SK-N-MC (cell line): ENCODE data around the gene TMA7.

Experiments
- EZH2 ChIP-seq: fragments of 200-600 bp; sonication (generic); IDR thresholded peaks from one replicate; pipeline ENCODE4 v1.6.1; 2017; ENCODE audit warnings: antibody characterized with exemption
- FOXP2 ChIP-seq: optimal IDR thresholded peaks from 2 replicates; pipeline ENCODE3; 2011; ENCODE audit warnings: mild to moderate bottlenecking, moderate library complexity; ENCODE audit not compliant: insufficient read depth; ENCODE audit errors: extremely low read length, control extremely low read depth
- POLR2AphosphoS5 ChIP-seq: IDR thresholded peaks from 2 replicates; pipeline ENCODE4 v1.6.1; 2012; ENCODE audit warnings: mild to moderate bottlenecking, low read depth, low read length, borderline replicate concordance

- TF ChIP-seq EZH2 (no peak), POLR2AphosphoS5 (no peak), FOXP2 (no peak)
Measured at GRCh38 chr3:48416091-48416505, 24.0 kb upstream of the TMA7 start.
